ENCODE data around the gene RSPO1.
A peak's percentile ranks its signal among the peaks of the same experiment; 100 is the strongest.

The RSPO1 gene

DNA sequence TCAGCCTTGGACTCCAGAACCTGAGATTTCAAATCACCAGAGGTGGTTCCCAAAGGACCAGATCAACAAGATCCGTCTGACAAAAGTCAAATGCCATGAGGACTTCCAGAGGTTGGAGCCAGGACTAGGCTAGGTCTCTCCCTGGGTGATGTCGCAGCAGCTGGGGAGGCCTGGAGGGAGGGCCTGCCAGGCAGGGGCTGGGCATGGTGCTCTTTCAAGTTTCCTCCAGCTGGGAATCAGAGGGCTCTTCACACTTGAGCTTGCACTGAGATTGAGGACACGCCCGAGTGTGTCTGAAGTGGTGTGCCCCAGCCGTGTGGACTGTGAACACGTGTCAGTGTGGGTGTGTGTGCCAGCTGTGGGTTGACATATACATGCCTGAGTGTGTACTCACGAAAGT is 21.3 kb upstream of the RSPO1 start:
- no peak overlapping the region for H3K27ac ChIP-seq (replicated peaks; ENCODE audit: low read length)
- no peak overlapping the region for H3K4me2 ChIP-seq (ENCODE audit: insufficient read depth, low read length, poor library complexity, severe bottlenecking)
- no peak overlapping the region for H3K4me3 ChIP-seq (ENCODE audit: low read length in 2 of 2)
- H2AK5ac ChIP-seq (ENCODE audit: low read depth, low read length): no peak overlapping the region
- no peak overlapping the region for H3K18ac ChIP-seq (ENCODE audit: low read length)
- H4K8ac ChIP-seq (ENCODE audit: low read depth, low read length): no peak overlapping the region
- no peak overlapping the region for H2BK5ac ChIP-seq (ENCODE audit: low read length)
- H2BK12ac ChIP-seq (ENCODE audit: low read length): no peak overlapping the region
- no peak overlapping the region for H4K91ac ChIP-seq (ENCODE audit: low read depth, low read length, poor library complexity)
- H3K36me3 ChIP-seq (replicated peaks in 1 of 2; ENCODE audit: control insufficient read depth in 2 of 2, insufficient read depth in 2 of 2, low read length in 2 of 2): no peaks in the 10 kb centered on the region
- H2BK15ac ChIP-seq (ENCODE audit: low read length): no peak overlapping the region
- no peaks in the 10 kb centered on the region for H3K9me3 ChIP-seq (replicated peaks in 1 of 2; ENCODE audit: control insufficient read depth in 2 of 2, insufficient read depth in 1 of 2, low read depth in 1 of 2, low read length in 2 of 2)
- DNase-seq (ENCODE audit: low spot score): no peak
- H3K23ac ChIP-seq (ENCODE audit: low read depth, low read length, poor library complexity): no peak overlapping the region
- H3K9ac ChIP-seq (ENCODE audit: low read depth, low read length, poor library complexity): no peak overlapping the region
- no peak overlapping the region for H2BK120ac ChIP-seq (ENCODE audit: low read depth, low read length)
- no peak overlapping the region for H3K4ac ChIP-seq (ENCODE audit: low read length)
- WGBS, 2 donors (ENCODE audit: extremely low coverage in 2 of 2, insufficient read length in 2 of 2, insufficient replicate concordance in 1 of 2): no CpG with 5 or more reads among the region's 7 CpGs
- H3K4me1 ChIP-seq (ENCODE audit: control insufficient read depth in 2 of 2, insufficient read depth in 1 of 2, low read depth in 1 of 2, low read length in 2 of 2): peaks cover 2 to 10% of the 10 kb centered on the region in 2 donors
- no peaks in the 10 kb centered on the region for H3K79me1 ChIP-seq (ENCODE audit: low read depth, low read length)
- no peak overlapping the region for H3K14ac ChIP-seq (ENCODE audit: low read length)
- H3K27me3 ChIP-seq (ENCODE audit: control insufficient read depth in 3 of 3, insufficient read depth in 3 of 3, low read depth in 1 of 3, low read length in 3 of 3): peaks cover 0 to 64% (median 0%) of the 10 kb centered on the region in 3 experiments
- no peak overlapping the region for H2AFZ ChIP-seq (ENCODE audit: low read length)

- Histone ChIP-seq H3K79me1 (ENCODE audit: low read depth, low read length) (no peaks in the 10 kb centered on the region), H3K4me3 (ENCODE audit: low read length in 2 of 2) (no peak overlapping the region), H3K27ac (replicated peaks; ENCODE audit: low read length) (no peak overlapping the region), H3K27me3 (ENCODE audit: control insufficient read depth in 3 of 3, insufficient read depth in 3 of 3, low read depth in 1 of 3, low read length in 3 of 3) (peaks cover 0 to 64% (median 0%) of the 10 kb centered on the region in 3 experiments), H2BK5ac (ENCODE audit: low read length) (no peak overlapping the region), H3K4me2 (ENCODE audit: insufficient read depth, low read length, poor library complexity, severe bottlenecking) (no peak overlapping the region), H4K8ac (ENCODE audit: low read depth, low read length) (no peak overlapping the region), H3K14ac (ENCODE audit: low read length) (no peak overlapping the region), H3K9ac (ENCODE audit: low read depth, low read length, poor library complexity) (no peak overlapping the region), H2AFZ (ENCODE audit: low read length) (no peak overlapping the region), H2BK15ac (ENCODE audit: low read length) (peak overlapping the region; percentile 38), H2AK5ac (ENCODE audit: low read depth, low read length) (no peak overlapping the region), H3K23ac (ENCODE audit: low read depth, low read length, poor library complexity) (no peak overlapping the region), H2BK12ac (ENCODE audit: low read length) (no peak overlapping the region), H3K4ac (ENCODE audit: low read length) (no peak overlapping the region), H3K18ac (ENCODE audit: low read length) (peak overlapping the region; percentile 36), H3K36me3 (replicated peaks in 1 of 2; ENCODE audit: control insufficient read depth in 2 of 2, insufficient read depth in 2 of 2, low read length in 2 of 2) (no peaks in the 10 kb centered on the region), H2BK120ac (ENCODE audit: low read depth, low read length) (no peak overlapping the region), H3K9me3 (replicated peaks in 1 of 2; ENCODE audit: control insufficient read depth in 2 of 2, insufficient read depth in 1 of 2, low read depth in 1 of 2, low read length in 2 of 2) (no peaks in the 10 kb centered on the region), H3K4me1 (ENCODE audit: control insufficient read depth in 2 of 2, insufficient read depth in 1 of 2, low read depth in 1 of 2, low read length in 2 of 2) (peaks cover 0 to 2% of the 10 kb centered on the region in 2 donors), H4K91ac (ENCODE audit: low read depth, low read length, poor library complexity) (no peak overlapping the region)
- no peak for DNase-seq (ENCODE audit: low spot score)
These were observed 20.6 kb upstream of the RSPO1 start for GRCh38 chr1:37655274-37655673.

GRCh38 chr1:37653906-37654305 is 19.2 kb upstream of the RSPO1 start:
- no peak overlapping the region for H2BK15ac ChIP-seq (ENCODE audit: low read length)
- no peak overlapping the region for H3K23ac ChIP-seq (ENCODE audit: low read depth, low read length, poor library complexity)
- H3K4me1 ChIP-seq (ENCODE audit: control insufficient read depth in 2 of 2, insufficient read depth in 1 of 2, low read depth in 1 of 2, low read length in 2 of 2): peaks cover 0 to 6% of the 10 kb centered on the region in 2 donors
- H2BK12ac ChIP-seq (ENCODE audit: low read length): no peak overlapping the region
- H3K9ac ChIP-seq (ENCODE audit: low read depth, low read length, poor library complexity): no peak overlapping the region
- no peak overlapping the region for H2AFZ ChIP-seq (ENCODE audit: low read length)
- no CpG with 5 or more reads among the region's 5 CpGs for WGBS, 2 donors (ENCODE audit: extremely low coverage in 2 of 2, insufficient read length in 2 of 2, insufficient replicate concordance in 1 of 2)
- H4K8ac ChIP-seq (ENCODE audit: low read depth, low read length): no peak overlapping the region
- H3K9me3 ChIP-seq (replicated peaks in 1 of 2; ENCODE audit: control insufficient read depth in 2 of 2, insufficient read depth in 1 of 2, low read depth in 1 of 2, low read length in 2 of 2): no peaks in the 10 kb centered on the region
- peaks cover 0 to 64% (median 0%) of the 10 kb centered on the region in 3 experiments for H3K27me3 ChIP-seq (ENCODE audit: control insufficient read depth in 3 of 3, insufficient read depth in 3 of 3, low read depth in 1 of 3, low read length in 3 of 3)
- H3K36me3 ChIP-seq (replicated peaks in 1 of 2; ENCODE audit: control insufficient read depth in 2 of 2, insufficient read depth in 2 of 2, low read length in 2 of 2): no peaks in the 10 kb centered on the region
- H4K91ac ChIP-seq (ENCODE audit: low read depth, low read length, poor library complexity): no peak overlapping the region
- H2BK120ac ChIP-seq (ENCODE audit: low read depth, low read length): no peak overlapping the region
- H3K18ac ChIP-seq (ENCODE audit: low read length): no peak overlapping the region
- H2BK5ac ChIP-seq (ENCODE audit: low read length): no peak overlapping the region
- H3K4ac ChIP-seq (ENCODE audit: low read length): no peak overlapping the region
- no peak for DNase-seq (ENCODE audit: low spot score)
- H3K79me1 ChIP-seq (ENCODE audit: low read depth, low read length): no peaks in the 10 kb centered on the region
- no peak overlapping the region for H3K4me3 ChIP-seq (ENCODE audit: low read length in 2 of 2)
- H3K4me2 ChIP-seq (ENCODE audit: insufficient read depth, low read length, poor library complexity, severe bottlenecking): no peak overlapping the region
- H2AK5ac ChIP-seq (ENCODE audit: low read depth, low read length): peak overlapping the region; percentile 20
- no peak overlapping the region for H3K14ac ChIP-seq (ENCODE audit: low read length)
- no peak overlapping the region for H3K27ac ChIP-seq (replicated peaks; ENCODE audit: low read length)

DNA sequence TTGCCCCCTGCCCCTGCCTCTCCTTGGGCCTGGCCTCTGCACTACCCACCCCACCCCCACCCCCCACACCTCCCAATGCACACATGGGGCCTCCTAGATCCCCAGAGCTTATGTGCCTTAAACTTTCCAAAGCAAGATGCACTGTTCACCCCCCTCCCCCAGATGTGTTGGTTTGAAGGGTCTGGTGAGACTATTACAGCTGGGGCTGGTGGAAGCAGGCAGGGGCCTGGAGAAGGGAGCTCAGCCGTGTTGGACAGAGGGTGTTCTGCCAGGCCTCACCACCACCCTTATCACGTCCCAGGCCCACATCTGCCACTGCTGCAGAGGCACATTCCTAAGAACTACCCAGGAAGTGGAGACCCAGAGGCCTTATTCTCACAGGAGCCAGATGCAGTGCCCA is 18.3 kb upstream of the RSPO1 start:
- no peak for DNase-seq (ENCODE audit: low spot score)
- Histone ChIP-seq H4K8ac (ENCODE audit: low read depth, low read length) (no peak overlapping the region), H3K9me3 (replicated peaks in 1 of 2; ENCODE audit: control insufficient read depth in 2 of 2, insufficient read depth in 1 of 2, low read depth in 1 of 2, low read length in 2 of 2) (no peaks in the 10 kb centered on the region), H2BK12ac (ENCODE audit: low read length) (no peak overlapping the region), H3K18ac (ENCODE audit: low read length) (no peak overlapping the region), H2AFZ (ENCODE audit: low read length) (no peak overlapping the region), H2BK5ac (ENCODE audit: low read length) (no peak overlapping the region), H2BK15ac (ENCODE audit: low read length) (no peak overlapping the region), H3K4me2 (ENCODE audit: insufficient read depth, low read length, poor library complexity, severe bottlenecking) (no peak overlapping the region), H3K14ac (ENCODE audit: low read length) (peak overlapping the region; percentile 12), H3K27me3 (ENCODE audit: control insufficient read depth in 3 of 3, insufficient read depth in 3 of 3, low read depth in 1 of 3, low read length in 3 of 3) (peaks cover 0 to 65% (median 0%) of the 10 kb centered on the region in 3 experiments), H4K91ac (ENCODE audit: low read depth, low read length, poor library complexity) (no peak overlapping the region), H3K79me1 (ENCODE audit: low read depth, low read length) (no peaks in the 10 kb centered on the region), H3K4ac (ENCODE audit: low read length) (no peak overlapping the region), H3K4me3 (ENCODE audit: low read length in 2 of 2) (no peak overlapping the region), H2BK120ac (ENCODE audit: low read depth, low read length) (no peak overlapping the region), H2AK5ac (ENCODE audit: low read depth, low read length) (peak overlapping the region; percentile 44), H3K36me3 (replicated peaks in 1 of 2; ENCODE audit: control insufficient read depth in 2 of 2, insufficient read depth in 2 of 2, low read length in 2 of 2) (no peaks in the 10 kb centered on the region), H3K4me1 (ENCODE audit: control insufficient read depth in 2 of 2, insufficient read depth in 1 of 2, low read depth in 1 of 2, low read length in 2 of 2) (peaks cover 0 to 6% of the 10 kb centered on the region in 2 donors), H3K23ac (ENCODE audit: low read depth, low read length, poor library complexity) (peak overlapping the region; percentile 57), H3K27ac (replicated peaks; ENCODE audit: low read length) (no peak overlapping the region), H3K9ac (ENCODE audit: low read depth, low read length, poor library complexity) (peak overlapping the region; percentile 36)
- WGBS, 2 donors (ENCODE audit: extremely low coverage in 2 of 2, insufficient read length in 2 of 2, insufficient replicate concordance in 1 of 2): no CpG with 5 or more reads among the region's 2 CpGs
